Measurements from ENCODE around the gene BCKDHB.
A peak's percentile ranks its signal among the peaks of the same experiment; 100 is the strongest.
"Not testable (repeated sequence)": the region's sequence is repeated elsewhere in the genome, so short reads cannot be mapped to it uniquely, and the experiment has no call there.

Gene BCKDHB

GRCh38 chr6:80094017-80094416, 12.5 kb upstream of the BCKDHB start:
- CTCF ChIA-PET: interaction anchor here (1.1 to 1.7 kb wide), 4 partner anchors 12 to 151 kb away, joined by 4 to 16 read pairs (median 6); no protein-coding TSS in a partner anchor
- peak; percentile 19 to 51 (median 46) for DNase-seq
- POLR2A ChIA-PET: no interaction called here

GRCh38 chr6:80095600-80095999, 10.9 kb upstream of the BCKDHB start:
- Histone ChIP-seq H3K4me3 (ENCODE audit: control insufficient read depth in 1 of 7, extremely low read depth in 1 of 7, insufficient read depth in 4 of 7, low read depth in 2 of 7, low read length in 6 of 7) (no peak overlapping the region), H3K4me1 (ENCODE audit: control extremely low read depth in 1 of 4, control insufficient read depth in 4 of 4, insufficient read depth in 4 of 4, low read length in 3 of 4) (peaks cover 0 to 2% (median 0%) of the 10 kb centered on the region in 4 experiments), H3K27ac (ENCODE audit: insufficient read depth in 1 of 2, low read depth in 1 of 2, low read length in 2 of 2, poor library complexity in 1 of 2, severe bottlenecking in 2 of 2) (no peak overlapping the region), H3K9me3 (ENCODE audit: control extremely low read depth in 1 of 5, control insufficient read depth in 4 of 5, insufficient read depth in 2 of 5, low read depth in 1 of 5, low read length in 4 of 5) (no peaks in the 10 kb centered on the region), H3K27me3 (replicated peaks in 2 of 5; ENCODE audit: control insufficient read depth in 4 of 5, insufficient read depth in 5 of 5, low read length in 4 of 5) (peaks cover 0 to 3% (median 0%) of the 10 kb centered on the region in 5 experiments), H3K36me3 (ENCODE audit: control insufficient read depth in 4 of 4, insufficient read depth in 4 of 4, low read length in 3 of 4) (no peaks in the 10 kb centered on the region)
- ChIA-PET CTCF (interaction anchor here (1.0 kb wide), 1 partner anchor 147 kb away, joined by 4 read pairs; no protein-coding TSS in a partner anchor), POLR2A (no interaction called here)
- 73% methylated on average over 2 of the region's 3 CpGs for WGBS (ENCODE audit: insufficient coverage)
- DNase-seq: no peak

More at GRCh38 chr6:80094017-80094416, 12.5 kb upstream of the BCKDHB start:
- no CpG with 5 or more reads among the region's 2 CpGs for WGBS (ENCODE audit: insufficient coverage)
- Histone ChIP-seq H3K36me3 (ENCODE audit: control insufficient read depth in 4 of 4, insufficient read depth in 4 of 4, low read length in 3 of 4) (no peaks in the 10 kb centered on the region), H3K9me3 (ENCODE audit: control extremely low read depth in 1 of 5, control insufficient read depth in 4 of 5, insufficient read depth in 2 of 5, low read depth in 1 of 5, low read length in 4 of 5) (no peaks in the 10 kb centered on the region), H3K27me3 (replicated peaks in 2 of 5; ENCODE audit: control insufficient read depth in 4 of 5, insufficient read depth in 5 of 5, low read length in 4 of 5) (peaks cover 0 to 3% (median 0%) of the 10 kb centered on the region in 5 experiments), H3K4me3 (ENCODE audit: control insufficient read depth in 1 of 7, extremely low read depth in 1 of 7, insufficient read depth in 4 of 7, low read depth in 2 of 7, low read length in 6 of 7) (no peak overlapping the region), H3K27ac (ENCODE audit: insufficient read depth in 1 of 2, low read depth in 1 of 2, low read length in 2 of 2, poor library complexity in 1 of 2, severe bottlenecking in 2 of 2) (no peak overlapping the region), H3K4me1 (ENCODE audit: control extremely low read depth in 1 of 4, control insufficient read depth in 4 of 4, insufficient read depth in 4 of 4, low read length in 3 of 4) (peaks cover 0 to 2% (median 0%) of the 10 kb centered on the region in 4 experiments)

GRCh38 chr6:80098392-80098791, 8.1 kb upstream of the BCKDHB start:
- Histone ChIP-seq H3K4me1 (ENCODE audit: control extremely low read depth in 1 of 4, control insufficient read depth in 4 of 4, insufficient read depth in 4 of 4, low read length in 3 of 4) (peaks cover 0 to 2% (median 0%) of the 10 kb centered on the region in 4 experiments), H3K27ac (ENCODE audit: insufficient read depth in 1 of 2, low read depth in 1 of 2, low read length in 2 of 2, poor library complexity in 1 of 2, severe bottlenecking in 2 of 2) (no peak overlapping the region), H3K27me3 (replicated peaks in 2 of 5; ENCODE audit: control insufficient read depth in 4 of 5, insufficient read depth in 5 of 5, low read length in 4 of 5) (peaks cover 0 to 3% (median 0%) of the 10 kb centered on the region in 5 experiments), H3K9me3 (ENCODE audit: control extremely low read depth in 1 of 5, control insufficient read depth in 4 of 5, insufficient read depth in 2 of 5, low read depth in 1 of 5, low read length in 4 of 5) (no peaks in the 10 kb centered on the region), H3K36me3 (ENCODE audit: control insufficient read depth in 4 of 4, insufficient read depth in 4 of 4, low read length in 3 of 4) (no peaks in the 10 kb centered on the region), H3K4me3 (ENCODE audit: control insufficient read depth in 1 of 7, extremely low read depth in 1 of 7, insufficient read depth in 4 of 7, low read depth in 2 of 7, low read length in 6 of 7) (no peak overlapping the region)
- ChIA-PET CTCF (interaction anchor here (0.8 to 4.4 kb wide), 3 partner anchors 149 to 230 kb away, joined by 3 to 17 read pairs (median 4); no protein-coding TSS in a partner anchor), POLR2A (no interaction called here)
- no peak for DNase-seq

GRCh38 chr6:80104520-80104919, 2.0 kb upstream of the BCKDHB start:
- Histone ChIP-seq H3K27me3 (replicated peaks in 2 of 5; ENCODE audit: control insufficient read depth in 4 of 5, insufficient read depth in 5 of 5, low read length in 4 of 5) (peaks cover 0 to 3% (median 0%) of the 10 kb centered on the region in 5 experiments), H3K4me3 (ENCODE audit: control insufficient read depth in 1 of 7, extremely low read depth in 1 of 7, insufficient read depth in 4 of 7, low read depth in 2 of 7, low read length in 6 of 7) (no peak overlapping the region), H3K27ac (ENCODE audit: insufficient read depth in 1 of 2, low read depth in 1 of 2, low read length in 2 of 2, poor library complexity in 1 of 2, severe bottlenecking in 2 of 2) (no peak overlapping the region), H3K9me3 (ENCODE audit: control extremely low read depth in 1 of 5, control insufficient read depth in 4 of 5, insufficient read depth in 2 of 5, low read depth in 1 of 5, low read length in 4 of 5) (no peaks in the 10 kb centered on the region), H3K36me3 (ENCODE audit: control insufficient read depth in 4 of 4, insufficient read depth in 4 of 4, low read length in 3 of 4) (no peaks in the 10 kb centered on the region), H3K4me1 (ENCODE audit: control extremely low read depth in 1 of 4, control insufficient read depth in 4 of 4, insufficient read depth in 4 of 4, low read length in 3 of 4) (peaks cover 5 to 14% (median 9%) of the 10 kb centered on the region in 4 experiments)
- DNase-seq: no peak
- ChIA-PET CTCF (no interaction called here), POLR2A (no interaction called here)

- CTCF ChIA-PET: interaction anchor here (1.1 to 1.2 kb wide), 2 partner anchors 11 to 77 kb away, joined by 3 to 4 read pairs; no protein-coding TSS in a partner anchor
- no peaks in the 10 kb centered on the region for H3K27me3 ChIP-seq (replicated peaks in 2 of 5; ENCODE audit: control insufficient read depth in 4 of 5, insufficient read depth in 5 of 5, low read length in 4 of 5)
- DNase-seq: no peak
- 0% methylated on average over 4 of the region's 6 CpGs for WGBS (ENCODE audit: insufficient coverage)
- POLR2A ChIA-PET: no interaction called here
- H3K4me3 ChIP-seq (ENCODE audit: control insufficient read depth in 1 of 7, extremely low read depth in 1 of 7, insufficient read depth in 4 of 7, low read depth in 2 of 7, low read length in 6 of 7): peak overlapping the region in 6 of 7 experiments; percentile 69 to 94 (median 86)
- H3K36me3 ChIP-seq (ENCODE audit: control insufficient read depth in 4 of 4, insufficient read depth in 4 of 4, low read length in 3 of 4): no peaks in the 10 kb centered on the region
- H3K27ac ChIP-seq (ENCODE audit: insufficient read depth in 1 of 2, low read depth in 1 of 2, low read length in 2 of 2, poor library complexity in 1 of 2, severe bottlenecking in 2 of 2): peak overlapping the region in 1 of 2 experiments; percentile 62
- H3K4me1 ChIP-seq (ENCODE audit: control extremely low read depth in 1 of 4, control insufficient read depth in 4 of 4, insufficient read depth in 4 of 4, low read length in 3 of 4): peaks cover 5 to 14% (median 9%) of the 10 kb centered on the region in 4 experiments
- no peaks in the 10 kb centered on the region for H3K9me3 ChIP-seq (ENCODE audit: control extremely low read depth in 1 of 5, control insufficient read depth in 4 of 5, insufficient read depth in 2 of 5, low read depth in 1 of 5, low read length in 4 of 5)
Observed at GRCh38 chr6:80105972-80106417, 476 bp upstream of the BCKDHB start.

GRCh38 chr6:80122576-80122975, 16.1 kb downstream of the BCKDHB start:
- H3K9me3 ChIP-seq (ENCODE audit: control extremely low read depth in 1 of 5, control insufficient read depth in 4 of 5, insufficient read depth in 2 of 5, low read depth in 1 of 5, low read length in 4 of 5); H3K4me3 ChIP-seq (ENCODE audit: control insufficient read depth in 1 of 7, extremely low read depth in 1 of 7, insufficient read depth in 4 of 7, low read depth in 2 of 7, low read length in 6 of 7); DNase-seq; POLR2A ChIA-PET; H3K4me1 ChIP-seq (ENCODE audit: control extremely low read depth in 1 of 4, control insufficient read depth in 4 of 4, insufficient read depth in 4 of 4, low read length in 3 of 4); H3K27me3 ChIP-seq (replicated peaks in 2 of 5; ENCODE audit: control insufficient read depth in 4 of 5, insufficient read depth in 5 of 5, low read length in 4 of 5); H3K36me3 ChIP-seq (ENCODE audit: control insufficient read depth in 4 of 4, insufficient read depth in 4 of 4, low read length in 3 of 4); CTCF ChIA-PET; H3K27ac ChIP-seq (ENCODE audit: insufficient read depth in 1 of 2, low read depth in 1 of 2, low read length in 2 of 2, poor library complexity in 1 of 2, severe bottlenecking in 2 of 2): not testable (repeated sequence)
- WGBS (ENCODE audit: insufficient coverage): no CpG with 5 or more reads among the region's 3 CpGs

- ChIA-PET CTCF (no interaction called here), POLR2A (no interaction called here)
- no peaks in the 10 kb centered on the region for H3K9me3 ChIP-seq (ENCODE audit: control extremely low read depth in 1 of 5, control insufficient read depth in 4 of 5, insufficient read depth in 2 of 5, low read depth in 1 of 5, low read length in 4 of 5)
- H3K4me1 ChIP-seq (ENCODE audit: control extremely low read depth in 1 of 4, control insufficient read depth in 4 of 4, insufficient read depth in 4 of 4, low read length in 3 of 4): no peaks in the 10 kb centered on the region
- no peak for DNase-seq
- WGBS (ENCODE audit: insufficient coverage): 100% methylated on average over 2 of the region's 5 CpGs
- H3K36me3 ChIP-seq (ENCODE audit: control insufficient read depth in 4 of 4, insufficient read depth in 4 of 4, low read length in 3 of 4): peaks cover 5 to 15% (median 7%) of the 10 kb centered on the region in 4 experiments
- H3K27me3 ChIP-seq (replicated peaks in 2 of 5; ENCODE audit: control insufficient read depth in 4 of 5, insufficient read depth in 5 of 5, low read length in 4 of 5): no peaks in the 10 kb centered on the region
- H3K4me3 ChIP-seq (ENCODE audit: control insufficient read depth in 1 of 7, extremely low read depth in 1 of 7, insufficient read depth in 4 of 7, low read depth in 2 of 7, low read length in 6 of 7): no peak overlapping the region
- no peak overlapping the region for H3K27ac ChIP-seq (ENCODE audit: insufficient read depth in 1 of 2, low read depth in 1 of 2, low read length in 2 of 2, poor library complexity in 1 of 2, severe bottlenecking in 2 of 2)
Observed at GRCh38 chr6:80126657-80127345, 20.3 kb downstream of the BCKDHB start.
